HG02840 (cell line): Measurements from ENCODE around the gene PFDN2.
A peak's percentile ranks its signal among the peaks of the same experiment; 100 is the strongest.

Source experiments
- ATAC-seq: cut with Tn5 transposase; IDR thresholded peaks from one replicate; pipeline ENCODE4 v1.9.1; 2021; ENCODE audit warnings: mild to moderate bottlenecking, moderate library complexity, moderate number of reproducible peaks; ENCODE audit not compliant: unreplicated experiment, low FRiP score

PFDN2 gene

GRCh38 chr1:161117759-161118581 is at the start of gene PFDN2, which contains the start of gene NIT1:
Gene PFDN2 (minus strand): TSS chr1:161118037. CDS start chr1:161118026, 11 bp downstream.
Gene NIT1 (plus strand): TSS chr1:161118105. CDS start chr1:161118177, 72 bp downstream.
- ATAC-seq: peak; percentile 71

GRCh38 chr1:161166669-161167548 is 49.1 kb upstream of the PFDN2 start:
- no peak for ATAC-seq

- ATAC-seq: peak; percentile 94
These were observed 48.2 kb upstream of the PFDN2 start, which contains the start of gene PPOX for GRCh38 chr1:161165742-161166668. Gene PPOX (plus strand): TSS chr1:161166426. CDS start chr1:161166848, 422 bp downstream.

GRCh38 chr1:161164901-161165610 is 47.2 kb upstream of the PFDN2 start:
- ATAC-seq: no peak

- no peak for ATAC-seq
These were observed 46.0 kb upstream of the PFDN2 start for GRCh38 chr1:161163793-161164192.

GRCh38 chr1:161162806-161163205 is 45.0 kb upstream of the PFDN2 start:
- ATAC-seq: no peak

- ATAC-seq: no peak
These were observed 44.2 kb upstream of the PFDN2 start for GRCh38 chr1:161162052-161162451.

GRCh38 chr1:161161652-161162051 is 43.8 kb upstream of the PFDN2 start:
- ATAC-seq: no peak

- no peak for ATAC-seq
These were observed 42.9 kb upstream of the PFDN2 start for GRCh38 chr1:161160671-161161145.

- no peak for ATAC-seq
These were observed 42.0 kb upstream of the PFDN2 start for GRCh38 chr1:161159913-161160243.

GRCh38 chr1:161159087-161159912 is 41.5 kb upstream of the PFDN2 start, which contains the start of gene USP21:
Gene USP21 (plus strand): TSS chr1:161159500. CDS start chr1:161160641, 1,141 bp downstream.
- ATAC-seq: peak; percentile 83

- ATAC-seq: no peak
These were observed 40.6 kb upstream of the PFDN2 start for GRCh38 chr1:161158316-161159010.

GRCh38 chr1:161157867-161158266 is 40.0 kb upstream of the PFDN2 start:
- ATAC-seq: no peak

GRCh38 chr1:161153682-161154337 is 36.0 kb upstream of the PFDN2 start, which contains the start of gene UFC1:
Gene UFC1 (plus strand): TSS chr1:161153978. CDS start chr1:161153998, 20 bp downstream.
- peak; percentile 84 for ATAC-seq

GRCh38 chr1:161153176-161153575 is 35.3 kb upstream of the PFDN2 start:
- ATAC-seq: no peak

GRCh38 chr1:161145832-161146231 is 28.0 kb upstream of the PFDN2 start:
- ATAC-seq: no peak

- no peak for ATAC-seq
These were observed 23.0 kb upstream of the PFDN2 start for GRCh38 chr1:161140755-161141400.
